NT2/D1 (cell line): ENCODE results near the gene LRRTM4.

Experiments
- DNase-seq: peaks from one replicate; pipeline ENCODE4 v3.0.0-alpha.2; 2011; ENCODE audit warnings: low read depth, low spot score
- H3K27me3 ChIP-seq: 2 replicates; pipeline ENCODE4 v1.6.0; 2011; ENCODE audit warnings: mild to moderate bottlenecking; ENCODE audit not compliant: insufficient read length, insufficient read depth
- H3K36me3 ChIP-seq: 2 replicates; pipeline ENCODE4 v1.6.1; 2011; ENCODE audit warnings: mild to moderate bottlenecking, low read length, mixed read lengths; ENCODE audit not compliant: insufficient read depth, insufficient read length
- H3K4me1 ChIP-seq: 2 replicates; pipeline ENCODE4 v1.5.1; 2011; ENCODE audit not compliant: insufficient read depth, insufficient read length
- H3K4me3 ChIP-seq: 2 replicates; pipeline ENCODE4 v1.5.1; 2011; ENCODE audit warnings: low read depth; ENCODE audit not compliant: insufficient read length
- H3K9ac ChIP-seq: 2 replicates; pipeline ENCODE4 v1.6.0; 2011; ENCODE audit warnings: low read depth; ENCODE audit not compliant: insufficient read length
- H3K9me3 ChIP-seq: 2 replicates; pipeline ENCODE4 v1.5.1; 2011; ENCODE audit warnings: mild to moderate bottlenecking, low read length; ENCODE audit not compliant: insufficient read depth
- SUZ12 ChIP-seq: IDR thresholded peaks from 2 replicates; pipeline ENCODE4 v1.6.1; 2011; ENCODE audit not compliant: insufficient read length, insufficient read depth; ENCODE audit errors: extremely low read depth
- YY1 ChIP-seq: IDR thresholded peaks from 2 replicates; pipeline ENCODE4 v1.6.1; 2011; ENCODE audit not compliant: insufficient read length, insufficient read depth
- ZNF274 ChIP-seq: IDR thresholded peaks from 2 replicates; pipeline ENCODE4 v1.6.1; 2011; ENCODE audit warnings: mild to moderate bottlenecking, low read depth, low read length

LRRTM4 gene

DNA sequence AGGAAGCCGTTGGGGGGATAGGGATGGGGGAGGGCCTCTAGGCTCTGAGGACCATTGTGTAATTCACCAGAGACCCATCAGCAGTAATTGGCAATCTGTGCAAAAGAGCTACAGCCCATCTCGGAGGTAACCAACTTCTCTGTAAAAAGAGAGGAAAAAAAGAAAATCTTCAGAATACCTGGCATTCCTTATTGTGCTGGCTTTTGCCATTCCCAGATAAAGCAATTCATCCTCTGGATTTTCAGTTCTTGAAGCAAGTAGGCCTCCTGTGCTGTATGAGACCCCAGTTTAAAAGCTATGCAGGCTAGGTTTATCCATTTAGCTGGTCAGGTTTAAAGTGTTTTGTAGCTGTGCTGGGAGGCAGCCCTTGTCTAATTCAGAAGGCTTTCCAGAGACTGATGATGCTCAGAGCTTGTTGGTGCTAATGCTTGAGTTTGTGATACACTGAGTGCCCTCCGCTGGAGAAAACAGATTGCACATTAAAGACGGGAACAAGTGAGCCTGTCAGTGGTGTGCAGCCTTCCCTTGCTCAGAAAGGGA, at the start of gene LRRTM4:
LRRTM4 (minus strand) TSS at position 446 of the 540 bp plus-strand sequence.
- H3K9ac ChIP-seq, result no peak within 1 kb of the TSS
- no peaks in the 10 kb centered on the region for H3K36me3 ChIP-seq
- DNase-seq, result peak; percentile 54
- no peaks in the 10 kb centered on the region for H3K9me3 ChIP-seq
- TF ChIP-seq ZNF274, result no peak
- no peak for TF ChIP-seq SUZ12
- TF ChIP-seq YY1, result no peak
- no peaks in the 10 kb centered on the region for H3K4me1 ChIP-seq
- no peaks in the 10 kb centered on the region for H3K27me3 ChIP-seq
- H3K4me3 ChIP-seq, result no peak within 1 kb of the TSS

DNA sequence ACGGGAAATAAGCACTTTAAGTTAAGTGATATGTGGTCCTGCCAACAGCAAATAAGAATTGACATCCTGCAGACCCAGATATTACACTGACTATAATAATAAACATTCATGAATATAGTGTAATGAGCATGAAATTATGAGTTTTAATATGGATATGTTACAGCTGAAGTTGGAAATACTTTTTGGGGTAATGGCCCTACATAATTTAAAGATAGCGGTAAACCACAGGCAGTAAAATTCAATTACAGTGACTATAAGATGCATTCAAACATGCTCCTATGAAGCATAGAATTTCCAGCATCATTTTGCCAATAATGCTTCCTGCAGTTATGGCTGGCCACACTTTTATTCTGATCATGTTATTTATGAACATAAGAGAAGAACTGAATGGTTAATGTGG, 49.4 kb upstream of the LRRTM4 start:
- TF ChIP-seq ZNF274 (no peak), SUZ12 (no peak), YY1 (no peak)
- H3K9ac ChIP-seq, result no peak overlapping the region
- H3K27me3 ChIP-seq, result no peaks in the 10 kb centered on the region
- no peak for DNase-seq
- no peaks in the 10 kb centered on the region for H3K36me3 ChIP-seq
- no peaks in the 10 kb centered on the region for H3K4me1 ChIP-seq
- H3K9me3 ChIP-seq, result no peaks in the 10 kb centered on the region
- H3K4me3 ChIP-seq, result no peak overlapping the region

DNA sequence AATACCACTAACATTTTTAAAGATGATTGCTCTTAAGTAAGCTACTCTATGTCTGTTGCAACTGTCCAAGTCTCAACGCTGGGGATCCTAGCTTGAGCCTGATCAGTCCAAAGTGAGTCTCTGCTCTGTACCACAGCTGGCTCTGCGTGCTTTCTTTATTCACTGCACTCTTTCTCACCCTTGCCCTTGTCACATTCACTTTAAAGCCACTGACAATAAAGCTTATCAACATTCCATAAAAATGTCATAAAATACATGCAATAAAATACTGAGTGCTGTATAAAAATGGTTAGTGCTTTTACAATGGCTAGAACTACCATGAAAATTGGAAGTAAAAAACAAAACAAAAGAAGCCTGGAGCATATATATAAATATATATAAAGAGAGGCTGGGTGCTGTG, 45.5 kb upstream of the LRRTM4 start:
- H3K36me3 ChIP-seq, result no peaks in the 10 kb centered on the region
- H3K27me3 ChIP-seq, result no peaks in the 10 kb centered on the region
- no peak overlapping the region for H3K9ac ChIP-seq
- no peak for TF ChIP-seq ZNF274
- TF ChIP-seq YY1, result no peak
- no peak for TF ChIP-seq SUZ12
- no peaks in the 10 kb centered on the region for H3K4me1 ChIP-seq
- H3K4me3 ChIP-seq, result no peak overlapping the region
- no peak for DNase-seq
- H3K9me3 ChIP-seq, result no peaks in the 10 kb centered on the region

DNA sequence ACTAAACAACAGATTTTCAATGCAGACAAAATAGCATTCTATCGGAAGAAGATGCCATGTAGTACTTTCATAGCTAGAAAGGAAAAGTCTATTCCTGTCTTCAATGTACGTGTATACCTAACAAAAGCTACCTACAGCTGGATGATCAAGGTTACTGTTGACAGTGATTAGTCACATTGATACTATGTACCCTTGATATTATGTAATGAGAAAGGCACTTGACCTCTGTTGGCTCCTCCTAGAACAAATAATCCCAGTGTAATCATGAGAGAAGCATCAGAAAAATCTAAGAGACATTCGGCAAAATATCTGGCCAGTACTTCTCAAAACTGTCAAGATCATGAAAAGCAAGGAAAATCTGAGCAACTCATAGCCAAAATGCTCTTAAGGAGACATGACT, 44.4 kb upstream of the LRRTM4 start:
- Histone ChIP-seq H3K4me3 (no peak overlapping the region), H3K9me3 (no peaks in the 10 kb centered on the region), H3K9ac (no peak overlapping the region), H3K27me3 (no peaks in the 10 kb centered on the region), H3K4me1 (no peaks in the 10 kb centered on the region), H3K36me3 (no peaks in the 10 kb centered on the region)
- no peak for DNase-seq
- no peak for TF ChIP-seq ZNF274
- TF ChIP-seq SUZ12, result no peak
- TF ChIP-seq YY1, result no peak

DNA sequence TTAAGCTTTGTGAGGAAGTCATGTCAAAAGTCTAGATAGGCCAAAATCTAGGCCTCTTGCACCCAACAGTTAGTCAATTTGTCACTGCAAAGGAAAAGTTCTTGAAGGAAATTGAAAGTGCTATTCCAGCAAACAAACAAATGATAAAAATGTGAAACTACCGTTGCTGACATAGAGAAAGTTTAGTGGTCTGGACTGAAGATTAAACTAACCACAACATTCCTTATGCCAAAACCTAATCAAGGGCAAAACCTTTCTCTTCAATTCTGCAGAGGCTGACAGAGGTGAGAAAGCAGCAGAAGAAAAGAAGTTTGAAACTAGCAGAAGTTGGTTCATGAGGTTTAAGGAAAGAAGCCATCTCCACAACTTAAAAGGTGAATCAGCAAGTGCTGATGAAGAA, 44.0 kb upstream of the LRRTM4 start:
- DNase-seq, result no peak
- no peaks in the 10 kb centered on the region for H3K27me3 ChIP-seq
- no peak overlapping the region for H3K9ac ChIP-seq
- no peaks in the 10 kb centered on the region for H3K36me3 ChIP-seq
- no peaks in the 10 kb centered on the region for H3K9me3 ChIP-seq
- TF ChIP-seq YY1 (no peak), ZNF274 (no peak), SUZ12 (no peak)
- no peaks in the 10 kb centered on the region for H3K4me1 ChIP-seq
- H3K4me3 ChIP-seq, result no peak overlapping the region

DNA sequence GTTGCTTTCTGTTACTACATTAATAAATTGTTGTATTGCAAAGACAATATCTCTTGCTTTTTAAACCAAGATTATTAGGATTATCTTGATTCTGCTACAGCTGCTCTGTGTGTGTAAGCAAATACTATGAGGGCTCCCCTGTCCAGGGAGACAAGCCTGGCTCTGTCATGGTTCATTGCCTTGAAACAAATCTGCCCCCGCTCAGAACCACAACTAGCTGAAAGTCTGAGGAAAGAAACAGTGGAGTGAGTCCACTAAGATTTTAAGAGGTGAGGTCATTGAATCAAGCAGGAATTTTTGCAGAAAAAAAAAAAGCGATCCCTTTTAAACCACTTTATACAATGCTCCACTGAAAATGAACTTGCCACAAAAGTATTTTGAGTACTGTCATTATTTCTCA, 30.8 kb upstream of the LRRTM4 start:
- no peaks in the 10 kb centered on the region for H3K36me3 ChIP-seq
- no peak for TF ChIP-seq YY1
- DNase-seq, result no peak
- no peaks in the 10 kb centered on the region for H3K4me1 ChIP-seq
- no peak overlapping the region for H3K9ac ChIP-seq
- H3K9me3 ChIP-seq, result no peaks in the 10 kb centered on the region; the same call in 1 of the 2 replicates
- no peak overlapping the region for H3K4me3 ChIP-seq
- no peaks in the 10 kb centered on the region for H3K27me3 ChIP-seq

DNA sequence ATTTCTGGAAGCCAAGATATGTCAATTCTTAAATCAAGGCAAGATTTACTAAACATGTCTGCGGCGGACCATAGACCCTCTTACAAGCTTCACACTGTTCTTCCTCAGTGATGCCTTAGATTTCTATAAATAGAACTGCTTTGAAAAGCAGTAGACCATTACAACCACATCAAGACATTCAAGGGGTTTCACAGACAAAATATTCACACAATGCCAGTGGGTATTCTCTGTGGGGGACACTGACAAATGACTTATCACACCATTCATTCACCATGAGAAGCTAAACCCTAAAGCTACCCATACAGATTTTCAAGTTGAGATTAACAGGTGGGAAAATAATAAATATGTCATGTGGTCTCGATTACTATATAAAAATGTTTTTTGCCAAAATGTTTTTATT, 15.9 kb upstream of the LRRTM4 start:
- TF ChIP-seq YY1 (no peak), ZNF274 (no peak), SUZ12 (no peak)
- H3K9ac ChIP-seq, result no peak overlapping the region
- no peaks in the 10 kb centered on the region for H3K9me3 ChIP-seq
- no peaks in the 10 kb centered on the region for H3K4me1 ChIP-seq
- no peak overlapping the region for H3K4me3 ChIP-seq
- no peaks in the 10 kb centered on the region for H3K36me3 ChIP-seq
- DNase-seq, result no peak
- no peaks in the 10 kb centered on the region for H3K27me3 ChIP-seq

DNA sequence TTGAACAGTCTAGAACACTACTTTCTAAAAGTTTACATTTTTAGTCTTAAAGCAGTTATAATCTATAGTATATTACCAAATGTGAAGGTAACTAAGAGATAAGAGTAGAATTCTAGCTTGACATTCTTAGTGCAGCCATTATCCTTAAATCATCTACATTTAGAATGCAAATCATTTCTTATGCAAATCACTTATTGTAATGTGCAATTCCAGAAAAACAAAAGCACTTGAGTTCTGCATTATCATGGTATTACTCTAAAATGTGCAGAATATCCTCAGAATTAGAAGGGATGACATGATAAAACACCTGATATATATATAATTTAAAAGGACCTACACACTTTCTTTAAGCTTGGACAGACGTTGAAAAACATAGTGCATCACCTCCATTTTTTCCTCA, 712 bp upstream of the LRRTM4 start:
- H3K4me3 ChIP-seq, result no peak overlapping the region
- no peak overlapping the region for H3K9ac ChIP-seq

More for the DNA sequence above, 712 bp upstream of the LRRTM4 start:
- peak; percentile 16 for DNase-seq
- no peak for TF ChIP-seq YY1
- Histone ChIP-seq H3K9me3 (no peaks in the 10 kb centered on the region), H3K4me1 (no peaks in the 10 kb centered on the region), H3K27me3 (no peaks in the 10 kb centered on the region), H3K36me3 (no peaks in the 10 kb centered on the region)
